ENCODE measurements around the gene LRRC37A2. TPM values are rescaled to one million over a fixed set of nuclear protein-coding genes. Genes with fewer than 3 reads are reported as not detected.
"Not testable (repeated sequence)": the region's sequence is repeated elsewhere in the genome, so short reads cannot be mapped to it uniquely, and the experiment has no call there.

The LRRC37A2 gene
- total and polyA plus RNA-seq, 5 experiments from 2014 or later = 9.9 to 39.2 (median 13.1) TPM

DNA sequence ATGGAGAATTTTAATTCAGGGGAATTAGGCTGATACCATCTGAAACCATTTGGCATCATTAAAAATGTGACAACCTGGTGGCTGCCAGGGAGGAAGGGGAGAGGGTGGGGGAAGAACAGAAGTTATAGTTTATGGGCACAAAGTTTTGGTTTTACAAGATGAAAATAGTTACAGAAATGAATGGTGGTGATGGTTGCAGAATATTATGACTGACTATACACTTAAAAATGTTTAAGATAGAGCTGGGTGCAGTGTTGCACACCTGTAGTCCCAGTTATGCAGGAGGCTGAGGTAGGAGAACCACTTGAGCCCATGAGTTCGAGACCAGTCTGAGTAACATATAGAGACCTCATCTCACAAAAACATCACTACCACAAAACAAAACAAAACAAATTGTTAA is 54.7 kb downstream of the LRRC37A2 start:
- H3K4me3 Mint-ChIP-seq, H3K36me3 Mint-ChIP-seq, H3K27me3 Mint-ChIP-seq, POLR2A ChIA-PET, DNase-seq, H3K9me3 Mint-ChIP-seq, ATAC-seq, H3K27ac Mint-ChIP-seq, H3K4me1 Mint-ChIP-seq: not testable (repeated sequence)

DNA sequence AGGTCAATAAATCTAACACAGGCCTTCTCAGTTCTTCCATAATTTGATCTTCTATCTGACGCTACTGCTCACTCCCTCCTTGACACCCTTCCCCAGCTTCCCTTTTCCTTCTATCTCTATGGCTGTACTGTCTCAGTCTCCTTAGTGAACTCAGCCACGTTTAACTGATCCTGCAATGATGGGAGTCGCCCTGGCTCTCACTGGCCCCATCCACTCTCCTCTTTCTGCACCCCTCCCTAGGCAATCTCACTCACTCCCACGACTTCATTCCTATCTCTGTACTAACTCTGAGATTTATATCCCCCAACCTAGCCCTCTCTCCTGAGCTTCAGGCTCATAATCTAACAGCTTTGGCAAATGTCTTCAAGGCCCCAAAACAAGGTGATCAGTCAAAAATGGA is 59.5 kb downstream of the LRRC37A2 start:
- ATAC-seq, DNase-seq, H3K27me3 Mint-ChIP-seq, H3K9me3 Mint-ChIP-seq, H3K4me1 Mint-ChIP-seq, POLR2A ChIA-PET, H3K36me3 Mint-ChIP-seq, H3K27ac Mint-ChIP-seq, H3K4me3 Mint-ChIP-seq: not testable (repeated sequence)

DNA sequence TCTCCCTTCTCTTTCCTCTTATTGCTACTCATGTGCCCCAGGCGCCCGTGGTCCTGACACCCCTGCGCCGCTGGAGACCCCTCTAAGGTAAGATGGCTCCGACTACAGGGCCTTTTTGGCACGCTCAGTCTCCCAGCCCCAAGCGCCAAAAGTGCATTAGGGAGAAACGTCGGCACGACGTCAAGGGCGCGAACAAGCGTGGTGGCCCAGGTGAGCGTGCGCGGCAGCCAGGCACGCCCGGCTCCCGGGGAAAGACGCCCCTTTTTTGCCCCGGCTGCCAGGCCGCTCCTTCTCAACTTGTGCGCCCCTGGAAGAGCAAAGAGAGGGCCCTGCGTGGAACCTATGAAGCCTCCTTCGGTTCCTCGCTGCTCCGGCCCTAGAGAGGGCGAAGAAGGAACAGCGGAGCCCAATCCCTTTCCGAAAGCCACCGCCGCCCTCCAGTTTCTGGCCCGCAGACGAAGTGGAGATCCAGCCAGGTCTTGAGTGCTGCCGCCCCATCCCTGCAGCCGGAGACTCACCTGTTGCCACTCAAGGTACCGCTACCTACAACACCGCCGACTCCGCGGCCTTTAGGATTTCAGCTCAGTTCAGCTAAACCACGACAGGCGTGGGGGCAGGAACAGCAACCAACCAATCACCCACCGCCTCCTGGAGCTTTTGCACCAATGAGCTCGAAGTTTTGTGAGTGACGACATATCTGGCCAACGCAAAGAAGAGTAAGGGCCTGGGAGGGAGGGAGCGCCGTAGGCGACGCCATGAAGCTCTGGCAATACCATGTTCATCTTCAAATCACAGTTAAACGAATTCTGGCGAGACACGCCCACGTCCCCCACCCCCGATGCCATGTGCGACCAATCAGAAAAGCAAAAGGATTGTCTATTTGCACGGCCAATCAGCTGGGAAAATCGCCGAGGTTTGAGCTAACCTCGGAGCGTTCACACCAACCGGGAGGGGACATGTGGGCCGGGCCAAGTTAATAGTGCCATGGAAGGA is 67.1 kb downstream of the LRRC37A2 start, which contains the start of gene ARL17A:
ARL17A (minus strand) TSS at position 609 of the 993 bp plus-strand sequence. CDS start 3,369 bp downstream, outside the sequence.
- Mint-ChIP-seq H3K4me3 (peak within 1 kb of the TSS in 9 of 10 donors; percentile 33 to 78 (median 50)), H3K27ac (peak within 1 kb of the TSS in 2 of 10 donors; percentile 49 to 71)
- H3K27me3 Mint-ChIP-seq, H3K4me1 Mint-ChIP-seq, H3K9me3 Mint-ChIP-seq, POLR2A ChIA-PET, H3K36me3 Mint-ChIP-seq: not testable (repeated sequence)
- DNase-seq (peak; percentile 49 to 94 (median 82)), ATAC-seq (peak; percentile 83 to 88)

DNA sequence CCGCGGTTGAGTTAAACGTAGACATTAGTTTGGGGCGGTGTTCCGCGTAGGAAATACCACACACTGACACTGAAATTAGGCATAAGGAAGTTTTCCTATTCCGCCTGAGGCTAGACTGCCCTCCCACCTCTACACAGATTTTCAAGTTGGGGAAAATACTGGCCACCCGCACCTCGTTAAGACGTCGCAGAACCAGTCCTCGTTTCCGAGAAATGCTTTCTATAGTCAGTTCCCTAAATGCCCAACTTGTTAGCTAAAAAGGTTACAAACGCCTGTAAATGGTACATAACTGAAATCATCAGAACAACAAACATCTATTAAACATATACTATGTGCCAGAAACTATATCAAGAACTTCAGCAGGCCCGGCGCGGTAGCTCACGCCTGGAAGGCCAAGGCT is 67.8 kb downstream of the LRRC37A2 start:
- H3K27me3 Mint-ChIP-seq, ATAC-seq, POLR2A ChIA-PET, H3K36me3 Mint-ChIP-seq, H3K4me1 Mint-ChIP-seq, H3K9me3 Mint-ChIP-seq: not testable (repeated sequence)
- peak in 2 of 10 donors; percentile 23 to 25 for DNase-seq
- Mint-ChIP-seq H3K27ac (peak overlapping the region in 2 of 10 donors; percentile 49 to 71), H3K4me3 (peak overlapping the region in 8 of 10 donors; percentile 33 to 78 (median 52))

DNA sequence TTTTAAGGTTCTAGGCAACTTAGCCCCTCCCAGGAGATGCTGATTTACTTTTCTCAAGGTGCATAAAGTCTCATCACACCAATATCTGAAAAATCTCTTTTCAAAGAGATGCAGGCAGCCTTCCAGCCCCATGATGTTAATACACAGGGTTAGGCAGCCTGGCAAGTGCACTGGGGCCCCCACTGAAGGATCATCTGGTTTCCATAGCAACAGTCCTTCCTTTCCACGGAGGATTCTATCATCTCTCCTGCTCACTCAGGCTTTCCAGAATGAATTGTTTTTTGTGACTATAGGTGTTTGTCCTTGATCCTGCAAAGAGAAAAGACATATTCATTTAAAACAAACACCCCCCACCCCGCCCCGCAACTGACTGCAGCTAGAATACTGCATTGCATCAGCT is 73.2 kb downstream of the LRRC37A2 start:
- H3K4me3 Mint-ChIP-seq, POLR2A ChIA-PET, ATAC-seq, DNase-seq, H3K27ac Mint-ChIP-seq, H3K27me3 Mint-ChIP-seq, H3K36me3 Mint-ChIP-seq, H3K4me1 Mint-ChIP-seq, H3K9me3 Mint-ChIP-seq: not testable (repeated sequence)

DNA sequence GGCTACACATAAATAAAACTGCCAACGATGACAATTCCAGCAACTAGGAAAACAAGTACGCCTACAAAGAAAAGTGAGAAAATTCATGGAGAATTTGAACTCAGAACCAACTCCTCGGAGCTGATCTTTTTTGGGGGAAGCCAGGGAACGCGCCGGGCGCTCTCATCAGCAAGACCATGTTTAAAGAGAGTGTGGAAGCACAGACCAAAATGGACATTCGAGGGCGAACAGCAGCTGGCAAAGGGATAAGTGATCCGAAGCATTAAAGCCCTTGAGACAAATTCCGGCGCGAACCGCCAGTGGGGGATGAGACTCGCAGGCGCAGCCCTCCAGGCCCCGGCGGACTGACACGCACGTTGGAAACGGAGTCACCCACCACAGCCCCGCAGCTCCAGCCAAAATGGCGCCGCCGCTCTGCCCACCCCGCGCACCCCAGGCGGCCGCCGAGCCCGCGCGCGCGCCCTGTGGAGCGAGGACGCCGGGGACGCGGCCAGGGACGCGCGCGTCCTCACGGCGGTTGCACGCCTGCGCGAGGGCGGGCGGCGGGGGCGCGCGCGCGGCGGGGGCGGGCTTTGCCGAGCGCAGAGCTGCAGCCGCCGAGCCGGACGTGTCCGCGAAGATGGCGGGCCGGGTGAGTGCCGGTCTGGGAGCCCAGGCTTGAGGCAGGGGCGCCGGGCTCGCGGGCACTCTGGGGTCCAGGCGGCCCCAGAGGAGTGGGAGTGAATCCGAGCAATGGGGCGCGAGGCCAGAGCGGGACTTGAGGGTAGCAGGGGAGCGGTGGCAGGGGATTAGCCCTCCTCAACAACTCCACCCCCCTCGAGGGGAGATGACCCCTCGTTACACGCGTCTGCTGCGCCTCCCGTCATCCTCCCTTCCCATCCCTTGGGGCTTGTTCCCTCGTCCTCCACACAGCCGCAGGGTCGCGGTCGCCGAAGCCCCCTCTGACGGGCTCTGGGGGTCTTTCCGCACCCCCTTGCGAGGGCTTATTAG is 78.2 kb downstream of the LRRC37A2 start, which contains the start of gene NSF:
NSF (plus strand) TSS at position 513 of the 990 bp plus-strand sequence; CDS start at position 620, 107 bp downstream.
- peak; percentile 87 to 89 for ATAC-seq
- H3K27me3 Mint-ChIP-seq, H3K36me3 Mint-ChIP-seq, H3K27ac Mint-ChIP-seq, H3K4me3 Mint-ChIP-seq, H3K9me3 Mint-ChIP-seq, DNase-seq, POLR2A ChIA-PET, H3K4me1 Mint-ChIP-seq: not testable (repeated sequence)

DNA sequence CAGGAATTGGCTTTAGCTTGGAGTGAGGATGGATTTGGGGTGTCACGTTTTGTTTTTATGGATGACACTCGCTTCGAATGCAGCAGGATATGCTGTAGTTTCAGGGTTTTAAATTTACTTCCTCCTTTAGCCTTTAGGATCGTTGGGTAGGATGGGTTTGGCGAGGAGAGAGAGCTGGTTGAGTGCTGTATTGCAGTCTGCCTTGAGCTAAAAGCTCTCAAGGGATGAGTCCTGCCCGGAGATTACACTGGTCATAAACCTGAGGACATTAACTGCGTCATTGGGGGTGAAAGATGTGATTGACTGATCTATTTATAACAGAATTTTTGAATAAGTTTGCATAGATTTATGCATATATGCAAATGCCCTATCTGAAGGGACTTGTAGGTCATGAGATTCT is 79.1 kb downstream of the LRRC37A2 start:
- peak; percentile 44 to 55 for ATAC-seq
- H3K27me3 Mint-ChIP-seq, DNase-seq, H3K36me3 Mint-ChIP-seq, H3K27ac Mint-ChIP-seq, H3K9me3 Mint-ChIP-seq, H3K4me3 Mint-ChIP-seq, H3K4me1 Mint-ChIP-seq, POLR2A ChIA-PET: not testable (repeated sequence)

DNA sequence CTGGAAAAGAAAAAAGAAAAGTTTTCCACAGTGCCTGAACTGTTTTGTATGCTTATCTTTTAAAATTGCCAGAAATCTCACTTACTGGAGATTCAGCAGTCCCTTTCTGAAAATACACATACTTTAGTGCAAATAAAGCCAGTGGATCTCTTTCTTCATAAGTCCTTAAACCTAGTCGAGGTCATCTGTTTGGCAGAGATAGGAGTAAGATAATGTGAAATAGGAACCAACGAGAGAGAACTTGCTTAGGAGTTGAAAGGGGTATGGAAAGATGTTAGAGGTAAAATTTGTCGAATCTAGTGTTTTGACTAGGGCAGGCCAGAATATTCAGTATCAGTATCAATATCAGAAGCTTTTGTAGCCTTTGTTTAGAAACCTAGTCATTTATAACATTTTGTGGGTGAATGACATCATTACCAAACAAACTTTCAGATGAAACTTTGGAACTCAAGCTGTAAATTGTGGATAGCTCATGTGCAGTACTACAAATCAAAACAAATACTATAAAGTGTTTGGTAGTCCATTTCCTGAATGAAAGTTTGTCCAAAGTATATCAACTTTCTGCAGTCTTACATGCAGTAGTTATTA is 86.2 kb downstream of the LRRC37A2 start:
- POLR2A ChIA-PET, DNase-seq, ATAC-seq, H3K4me3 Mint-ChIP-seq, H3K27me3 Mint-ChIP-seq, H3K9me3 Mint-ChIP-seq, H3K4me1 Mint-ChIP-seq, H3K36me3 Mint-ChIP-seq: not testable (repeated sequence)
- peak overlapping the region in 1 of 10 donors; percentile 3 for H3K27ac Mint-ChIP-seq

DNA sequence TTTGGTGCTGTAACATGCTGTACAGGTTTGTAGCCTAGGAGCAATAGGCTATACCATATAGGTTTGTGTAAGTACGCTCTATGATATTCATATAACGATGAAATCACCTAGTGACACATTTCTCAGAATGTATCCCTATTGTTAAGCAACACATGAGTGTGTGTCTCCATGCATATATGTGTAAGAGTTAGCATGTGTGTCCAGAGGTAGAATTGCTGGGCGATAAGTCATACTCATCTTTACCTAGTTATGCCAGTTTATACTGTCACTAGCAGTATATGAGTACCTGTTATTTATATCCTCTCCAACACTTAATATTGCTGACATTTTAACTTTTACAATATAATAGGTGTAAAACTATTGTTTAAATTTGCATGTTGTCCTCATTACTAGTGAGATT is 88.5 kb downstream of the LRRC37A2 start:
- H3K4me1 Mint-ChIP-seq, ATAC-seq, H3K36me3 Mint-ChIP-seq, POLR2A ChIA-PET, DNase-seq, H3K27ac Mint-ChIP-seq, H3K27me3 Mint-ChIP-seq, H3K9me3 Mint-ChIP-seq, H3K4me3 Mint-ChIP-seq: not testable (repeated sequence)

DNA sequence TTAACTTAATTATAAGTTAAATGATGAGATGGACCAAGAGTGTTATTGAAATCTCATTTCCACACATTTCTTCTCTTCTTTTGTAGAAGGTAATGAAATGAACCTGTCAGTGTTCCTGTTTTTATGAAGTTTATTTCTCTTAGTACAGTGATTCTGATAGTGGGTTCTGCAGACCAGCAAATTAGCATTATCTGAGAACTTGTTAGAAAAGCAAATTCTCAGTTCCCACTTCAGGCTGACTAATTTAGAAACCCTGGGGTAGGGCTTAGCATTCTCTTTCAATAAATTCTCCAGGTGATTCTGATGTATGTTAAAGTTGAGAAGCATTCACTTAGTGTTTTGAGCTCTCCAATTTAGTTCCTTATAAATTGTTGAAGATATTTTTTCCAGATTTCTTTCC is 90.9 kb downstream of the LRRC37A2 start:
- H3K27me3 Mint-ChIP-seq, H3K27ac Mint-ChIP-seq, ATAC-seq, H3K4me1 Mint-ChIP-seq, H3K4me3 Mint-ChIP-seq, H3K36me3 Mint-ChIP-seq, H3K9me3 Mint-ChIP-seq, POLR2A ChIA-PET, DNase-seq: not testable (repeated sequence)
